A549 treated with AZD2906 at 1 μM for 4 hours (cell line): ENCODE measurements around the gene C4orf54. TPM values are rescaled to one million over a fixed set of nuclear protein-coding genes. Genes with fewer than 3 reads are reported as not detected.

Experiments used
- total RNA-seq: library from RNA; stranded (reverse); fragments of 200-300 nt; extraction: Qiagen RNA extraction; gene quantifications from 5 replicates; pipeline ENCODE4 v1.2.3, GENCODE V29; 2022

Gene C4orf54
- total RNA-seq = not detected in 5 replicates

GRCh38 chr4:99657798-99658197, at the start of gene C4orf54:
C4orf54 (minus strand) TSS chr4:99657828; CDS start chr4:99654648, 3,180 bp downstream.

Other genes with a start within 250 kb of the C4orf54 start
- not detected in 5 replicates for gene ADH7, start 222.5 kb downstream of the C4orf54 start, total RNA-seq
- gene C4orf17, start 146.8 kb downstream of the C4orf54 start, total RNA-seq = not detected in 5 replicates
- gene TRMT10A, start 93.8 kb downstream of the C4orf54 start, total RNA-seq = 3.4 to 4.9 TPM (median 3.5 TPM) in 5 replicates
- gene MTTP, start 83.0 kb downstream of the C4orf54 start, total RNA-seq = 0.06 TPM in 1 of 5 replicates, not detected in the others
- gene DAPP1, start 159.0 kb upstream of the C4orf54 start, total RNA-seq = not detected in 5 replicates
- gene LAMTOR3, start 236.6 kb upstream of the C4orf54 start, total RNA-seq = 24.4 to 31.8 TPM (median 29.0 TPM) in 5 replicates